Endodermal cell (in vitro differentiated cells): ENCODE results near the gene PAFAH1B1. TPM values are rescaled to one million over a fixed set of nuclear protein-coding genes. Genes with fewer than 3 reads are reported as not detected.
"Not testable (repeated sequence)": the region's sequence is repeated elsewhere in the genome, so short reads cannot be mapped to it uniquely, and the experiment has no call there.

Experiments
- DNase-seq: peaks from one replicate; pipeline ENCODE4 v3.0.0-alpha.2; 2017
- H3K27ac ChIP-seq: 2 replicates; pipeline ENCODE4 v1.5.1; 2013; ENCODE audit warnings: mild to moderate bottlenecking, low read depth, low read length, moderate library complexity
- H3K27me3 ChIP-seq: 2 replicates; pipeline ENCODE4 v1.6.1; 2013; ENCODE audit warnings: mild to moderate bottlenecking, low read length, moderate library complexity; ENCODE audit not compliant: insufficient read depth, control insufficient read depth, poor library complexity, severe bottlenecking
- H3K36me3 ChIP-seq: 2 replicates; pipeline ENCODE4 v1.7.0; 2013; ENCODE audit warnings: mild to moderate bottlenecking, low read length, moderate library complexity; ENCODE audit not compliant: control insufficient read depth, insufficient read depth
- H3K4me1 ChIP-seq: one replicate; pipeline ENCODE4 v1.7.0; 2013; ENCODE audit warnings: low read length; ENCODE audit not compliant: control insufficient read depth, insufficient read depth
- H3K4me3 ChIP-seq: 2 replicates; pipeline ENCODE4 v1.5.1; 2013; ENCODE audit warnings: mild to moderate bottlenecking, low read length, moderate library complexity
- H3K9ac ChIP-seq: 2 replicates; pipeline ENCODE4 v1.6.1; 2013; ENCODE audit warnings: mild to moderate bottlenecking, low read length, moderate library complexity; ENCODE audit not compliant: poor library complexity, severe bottlenecking; ENCODE audit errors: extremely low read depth
- H3K9me3 ChIP-seq: 2 replicates; pipeline ENCODE4 v1.6.1; 2013; ENCODE audit warnings: mild to moderate bottlenecking, low read length, moderate library complexity; ENCODE audit not compliant: control insufficient read depth
- H3K27ac Mint-ChIP-seq: 2 replicates; pipeline ENCODE4 v1.8.0; 2020; ENCODE audit warnings: mixed read lengths
- H3K27me3 Mint-ChIP-seq: 2 replicates; pipeline ENCODE4 v1.8.0; 2021; ENCODE audit warnings: mild to moderate bottlenecking, mixed read lengths; ENCODE audit not compliant: insufficient read depth
- H3K36me3 Mint-ChIP-seq: 2 replicates; pipeline ENCODE4 v1.8.0; 2020; ENCODE audit warnings: low read depth, mixed read lengths
- H3K4me1 Mint-ChIP-seq: 2 replicates; pipeline ENCODE4 v1.8.0; 2020; ENCODE audit warnings: mixed read lengths
- H3K4me3 Mint-ChIP-seq: 2 replicates; pipeline ENCODE4 v1.8.0; 2020; ENCODE audit warnings: mild to moderate bottlenecking, moderate library complexity, mixed read lengths
- H3K9me3 Mint-ChIP-seq: 2 replicates; pipeline ENCODE4 v1.8.0; 2020; ENCODE audit warnings: mild to moderate bottlenecking, mixed read lengths
- CTCF ChIP-seq: fragments of 200-600 bp; sonication (generic); conservative IDR thresholded peaks from 2 replicates; pipeline ENCODE4 v1.5.0; 2021; ENCODE audit warnings: antibody characterized with exemption, mild to moderate bottlenecking
- WGBS, 2 experiments: methylation state at CpG; one replicate each; pipeline versions ENCODE4 v1.1.5 to v1.1.7; 2013; ENCODE audit warnings: missing lambda C conversion rate in 2 of 2, mixed read lengths in 1 of 2; ENCODE audit not compliant: insufficient coverage in 1 of 2, insufficient read length in 1 of 2; 5-methylcytosine and 5-hydroxymethylcytosine counted together
- total RNA-seq, 2 donors: library from RNA; stranded (reverse); fragmentation: NEBNext Ultra II Directional in 1 of 2; extraction: Animal tissue kit (Norgen Biotek cat#: 25700) in 1 of 2; gene quantifications; 2 replicates in 1 of 2; 3 replicates in 1 of 2; pipeline ENCODE4 v1.2.1, GENCODE V29; 2021

Gene PAFAH1B1
- total RNA-seq, 2 donors from 2014 or later: 157 to 200 TPM

- Histone ChIP-seq H3K9ac (no peak overlapping the region), H3K4me1 (no peaks in the 10 kb centered on the region), H3K9me3 (peaks cover 3% of the 10 kb centered on the region), H3K36me3 (peaks cover 63% of the 10 kb centered on the region), H3K4me3 (no peak overlapping the region), H3K27ac (no peak overlapping the region), H3K27me3 (no peaks in the 10 kb centered on the region)
- no peak for DNase-seq
- H3K4me1 Mint-ChIP-seq: no peaks in the 10 kb centered on the region
- TF ChIP-seq CTCF: no peak
- H3K4me3 Mint-ChIP-seq: no peak overlapping the region
- no peak overlapping the region for H3K27ac Mint-ChIP-seq
- WGBS, 2 experiments: 95 to 100% methylated on average over 3 to 5 of the region's 6 CpGs
- H3K36me3 Mint-ChIP-seq: peaks cover 69% of the 10 kb centered on the region
- no peaks in the 10 kb centered on the region for H3K27me3 Mint-ChIP-seq
- peaks cover 9% of the 10 kb centered on the region for H3K9me3 Mint-ChIP-seq
Measured at GRCh38 chr17:2647957-2648356, 54.5 kb downstream of the PAFAH1B1 start.

- peaks cover 64% of the 10 kb centered on the region for H3K36me3 Mint-ChIP-seq
- H3K4me3 Mint-ChIP-seq: no peak overlapping the region
- WGBS, 2 experiments: 92 to 95% methylated on average over 8 to 10 of the region's 11 CpGs
Measured at GRCh38 chr17:2649191-2649590, 55.7 kb downstream of the PAFAH1B1 start.

GRCh38 chr17:2652911-2653310 lies 59.5 kb downstream of the PAFAH1B1 start:
- not testable (repeated sequence) for H3K4me1 ChIP-seq, H3K9me3 Mint-ChIP-seq, DNase-seq, H3K9me3 ChIP-seq, H3K27me3 Mint-ChIP-seq, H3K27me3 ChIP-seq, H3K9ac ChIP-seq, H3K4me3 ChIP-seq, H3K27ac Mint-ChIP-seq, H3K4me1 Mint-ChIP-seq, H3K27ac ChIP-seq, H3K4me3 Mint-ChIP-seq
- H3K36me3 ChIP-seq: peaks cover 76% of the 10 kb centered on the region
- WGBS, 2 experiments: 87 to 100% methylated on average over 2 of the region's 3 CpGs
- H3K36me3 Mint-ChIP-seq: peaks cover 53% of the 10 kb centered on the region

More at GRCh38 chr17:2649191-2649590, 55.7 kb downstream of the PAFAH1B1 start:
- Mint-ChIP-seq H3K27ac (no peak overlapping the region), H3K4me1 (no peaks in the 10 kb centered on the region), H3K27me3 (no peaks in the 10 kb centered on the region), H3K9me3 (peaks cover 9% of the 10 kb centered on the region)
- Histone ChIP-seq H3K27ac (no peak overlapping the region), H3K4me3 (no peak overlapping the region), H3K9ac (no peak overlapping the region), H3K36me3 (peaks cover 65% of the 10 kb centered on the region), H3K4me1 (no peaks in the 10 kb centered on the region), H3K27me3 (no peaks in the 10 kb centered on the region), H3K9me3 (peaks cover 3% of the 10 kb centered on the region)
- no peak for DNase-seq
- TF ChIP-seq CTCF: no peak

- peaks cover 56% of the 10 kb centered on the region for H3K36me3 Mint-ChIP-seq
- H3K4me1 Mint-ChIP-seq: no peaks in the 10 kb centered on the region
- peaks cover 71% of the 10 kb centered on the region for H3K36me3 ChIP-seq
- H3K4me3 ChIP-seq: no peak overlapping the region
- DNase-seq: no peak
- H3K9me3 ChIP-seq: peaks cover 3% of the 10 kb centered on the region
- peaks cover 12% of the 10 kb centered on the region for H3K9me3 Mint-ChIP-seq
- H3K27me3 ChIP-seq: no peaks in the 10 kb centered on the region
- 95 to 97% methylated on average over 6 to 7 of the region's 7 CpGs for WGBS, 2 experiments
- TF ChIP-seq CTCF: no peak
- H3K27ac ChIP-seq: no peak overlapping the region
- H3K27ac Mint-ChIP-seq: peak overlapping the region; percentile 58
- no peak overlapping the region for H3K4me3 Mint-ChIP-seq
- no peaks in the 10 kb centered on the region for H3K4me1 ChIP-seq
- no peaks in the 10 kb centered on the region for H3K27me3 Mint-ChIP-seq
- H3K9ac ChIP-seq: no peak overlapping the region
Measured at GRCh38 chr17:2655546-2655945, 62.1 kb downstream of the PAFAH1B1 start.
